Chondrocyte (in vitro differentiated cells): ENCODE measurements around the gene SEC11C. TPM values are rescaled to one million over a fixed set of nuclear protein-coding genes. Genes with fewer than 3 reads are reported as not detected.
A peak's percentile ranks its signal among the peaks of the same experiment; 100 is the strongest.

Experiments
- DNase-seq: peaks from one replicate; pipeline ENCODE4 v3.0.0; 2021; ENCODE audit warnings: mixed read lengths, low spot score
- H3K27ac Mint-ChIP-seq: one replicate; pipeline ENCODE4 v1.8.0; 2021; ENCODE audit warnings: mild to moderate bottlenecking, moderate library complexity, mixed read lengths; ENCODE audit not compliant: unreplicated experiment
- H3K27me3 Mint-ChIP-seq: 2 replicates; pipeline ENCODE4 v1.8.0; 2021; ENCODE audit warnings: low read depth, mixed read lengths
- H3K36me3 Mint-ChIP-seq: 2 replicates; pipeline ENCODE4 v1.8.0; 2021; ENCODE audit warnings: low read depth, mixed read lengths
- H3K4me1 Mint-ChIP-seq: 2 replicates; pipeline ENCODE4 v1.8.0; 2021; ENCODE audit warnings: low read depth, mild to moderate bottlenecking, mixed read lengths
- H3K4me3 Mint-ChIP-seq: one replicate; pipeline ENCODE4 v1.8.0; 2021; ENCODE audit warnings: mild to moderate bottlenecking, moderate library complexity, mixed read lengths; ENCODE audit not compliant: unreplicated experiment
- H3K9me3 Mint-ChIP-seq: 2 replicates; pipeline ENCODE4 v1.8.0; 2021; ENCODE audit warnings: low read depth, mixed read lengths
- CTCF ChIP-seq: fragments of 200-600 bp; sonication (generic); IDR thresholded peaks from 2 replicates; pipeline ENCODE4 v1.5.0; 2021; ENCODE audit warnings: antibody characterized with exemption, mild to moderate bottlenecking, moderate library complexity
- total RNA-seq: library from RNA; stranded (reverse); gene quantifications from 3 replicates; pipeline ENCODE4 v1.2.1, GENCODE V29; 2021

SEC11C gene
- total RNA-seq, 1 donor from 2014 or later = 27.6 TPM

GRCh38 chr18:59127047-59127446 lies 12.6 kb upstream of the SEC11C start:
- peaks cover 17% of the 10 kb centered on the region for H3K27me3 Mint-ChIP-seq
- DNase-seq = no peak

GRCh38 chr18:59129951-59130703 lies 9.6 kb upstream of the SEC11C start:
- Mint-ChIP-seq H3K27ac (no peak overlapping the region), H3K4me1 (no peaks in the 10 kb centered on the region), H3K4me3 (no peak overlapping the region), H3K36me3 (no peaks in the 10 kb centered on the region), H3K27me3 (peaks cover 43% of the 10 kb centered on the region), H3K9me3 (no peaks in the 10 kb centered on the region)
- no peak for DNase-seq
- no peak for TF ChIP-seq CTCF

More at GRCh38 chr18:59127047-59127446, 12.6 kb upstream of the SEC11C start:
- Mint-ChIP-seq H3K36me3 (no peaks in the 10 kb centered on the region), H3K9me3 (no peaks in the 10 kb centered on the region), H3K4me3 (no peak overlapping the region), H3K4me1 (peaks cover 16% of the 10 kb centered on the region), H3K27ac (no peak overlapping the region)
- TF ChIP-seq CTCF = no peak

- H3K4me3 Mint-ChIP-seq = no peak overlapping the region
- no peak for DNase-seq
- no peaks in the 10 kb centered on the region for H3K36me3 Mint-ChIP-seq
- no peak overlapping the region for H3K27ac Mint-ChIP-seq
- H3K9me3 Mint-ChIP-seq = no peaks in the 10 kb centered on the region
- H3K27me3 Mint-ChIP-seq = peaks cover 57% of the 10 kb centered on the region
- no peak for TF ChIP-seq CTCF
- H3K4me1 Mint-ChIP-seq = no peaks in the 10 kb centered on the region
These were observed 6.7 kb upstream of the SEC11C start for GRCh38 chr18:59132810-59133465.

- H3K27ac Mint-ChIP-seq = peak overlapping the region; percentile 96
- no peak for DNase-seq
- peaks cover 22% of the 10 kb centered on the region for H3K27me3 Mint-ChIP-seq
- no peaks in the 10 kb centered on the region for H3K9me3 Mint-ChIP-seq
- peaks cover 22% of the 10 kb centered on the region for H3K4me1 Mint-ChIP-seq
- TF ChIP-seq CTCF = no peak
- peak overlapping the region; percentile 90 for H3K4me3 Mint-ChIP-seq
- no peaks in the 10 kb centered on the region for H3K36me3 Mint-ChIP-seq
These were observed 431 bp upstream of the SEC11C start for GRCh38 chr18:59139291-59139614.

- Mint-ChIP-seq H3K27me3 (peaks cover 12% of the 10 kb centered on the region), H3K4me3 (peak overlapping the region; percentile 90), H3K36me3 (no peaks in the 10 kb centered on the region), H3K27ac (peak overlapping the region; percentile 77), H3K9me3 (no peaks in the 10 kb centered on the region), H3K4me1 (peaks cover 22% of the 10 kb centered on the region)
- TF ChIP-seq CTCF = no peak
- DNase-seq = no peak
These were observed 710 bp downstream of the SEC11C start for GRCh38 chr18:59140302-59140885.
